Spleen (tissue), 11 donors: ENCODE data around the gene CNOT10. TPM values are rescaled to one million over a fixed set of nuclear protein-coding genes. Genes with fewer than 3 reads are reported as not detected.
A peak's percentile ranks its signal among the peaks of the same experiment; 100 is the strongest.
"Not testable (repeated sequence)": the region's sequence is repeated elsewhere in the genome, so short reads cannot be mapped to it uniquely, and the experiment has no call there.

ENCODE experiments used
- DNase-seq: peaks from one replicate; pipeline ENCODE4 v3.0.0-alpha.2; 2020
- H3K27ac ChIP-seq, 8 donors: fragments of 200-600 bp; sonication (generic) in 7 of 8; 1 replicate in 4 of 8; 2 replicates in 4 of 8; pipeline versions ENCODE4 v1.5.0 to v1.8.0; 2016 to 2021; ENCODE audit warnings: inconsistent platforms in 4 of 8, mild to moderate bottlenecking in 4 of 8, moderate library complexity in 1 of 8
- H3K27me3 ChIP-seq, 7 donors: fragments of 200-600 bp; sonication (generic) in 6 of 7; replicated peaks in 1 of 7; 1 replicate in 4 of 7; 2 replicates in 3 of 7; pipeline versions ENCODE4 v1.5.0 to v1.8.0; 2016 to 2021; ENCODE audit warnings: inconsistent platforms in 3 of 7, mild to moderate bottlenecking in 1 of 7
- H3K36me3 ChIP-seq, 6 donors: fragments of 200-600 bp; sonication (generic) in 5 of 6; 1 replicate in 4 of 6; 2 replicates in 2 of 6; pipeline versions ENCODE4 v1.5.0 to v1.8.0; 2016 to 2021; ENCODE audit warnings: inconsistent platforms in 2 of 6
- H3K4me1 ChIP-seq, 6 donors: fragments of 200-600 bp; sonication (generic) in 5 of 6; 1 replicate in 3 of 6; 2 replicates in 3 of 6; pipeline versions ENCODE4 v1.5.0 to v1.8.0; 2016 to 2021; ENCODE audit warnings: inconsistent platforms in 3 of 6
- H3K4me3 ChIP-seq, 8 donors: fragments of 200-600 bp; sonication (generic) in 7 of 8; 1 replicate in 4 of 8; 2 replicates in 4 of 8; pipeline versions ENCODE4 v1.5.0 to v1.8.0; 2016 to 2021; ENCODE audit warnings: inconsistent platforms in 4 of 8, mild to moderate bottlenecking in 4 of 8, moderate library complexity in 2 of 8
- H3K9me3 ChIP-seq, 8 donors: fragments of 200-600 bp; sonication (generic) in 7 of 8; 1 replicate in 4 of 8; 2 replicates in 4 of 8; pipeline versions ENCODE4 v1.5.0 to v1.8.0; 2016 to 2021; ENCODE audit warnings: inconsistent platforms in 4 of 8
- CTCF ChIP-seq, 11 experiments: fragments of 200-600 bp in 7 of 11; fragments of 450-650 bp in 4 of 11; sonication (generic) in 4 of 11; IDR thresholded peaks in 8 of 11; conservative IDR thresholded peaks in 3 of 11; 1 replicate in 7 of 11; 2 replicates in 4 of 11; pipeline versions ENCODE4 v1.4.0 to v1.8.0; 2016 to 2021; ENCODE audit warnings: antibody characterized with exemption in 11 of 11, inconsistent platforms in 4 of 11, mild to moderate bottlenecking in 1 of 11
- POLR2A ChIP-seq, 3 donors: fragments of 450-650 bp; IDR thresholded peaks; one replicate each; pipeline ENCODE4 v1.5.1; 2017; ENCODE audit warnings: antibody characterized with exemption in 3 of 3, mild to moderate bottlenecking in 1 of 3
- POLR2AphosphoS5 ChIP-seq, 3 donors: sonication (generic); formaldehyde crosslinking; IDR thresholded peaks; one replicate each; pipeline ENCODE4 v1.5.1; 2017; ENCODE audit warnings: antibody characterized with exemption in 3 of 3
- WGBS, 5 donors: extraction: QIAGEN DNeasy Blood & Tissue Kit in 3 of 5; methylation state at CpG; one replicate each; pipeline versions ENCODE4 v1.1.5 to v1.1.7; 2013 to 2018; 5-methylcytosine and 5-hydroxymethylcytosine counted together
- intact Hi-C: fragments of 100-400 bp; cut with DNase I; formaldehyde crosslinking; loops from one replicate; pipeline ENCODE4 v1.15.0; 2023; ENCODE audit warnings: low total_unique reads
- polyA plus RNA-seq, 3 donors: library from polyadenylated mRNA; stranded (reverse); fragments of 200-250 nt; gene quantifications; one replicate each; pipeline ENCODE4 v1.2.1, GENCODE V29; 2013
- total RNA-seq, 7 donors: library from RNA; depleted of rRNA in 3 of 7; stranded (reverse); fragments of >200 nt in 3 of 7; fragmentation: NEBNext Ultra II Directional in 4 of 7; extraction: Animal tissue kit (Norgen Biotek cat#: 25700) in 4 of 7; gene quantifications; one replicate each; pipeline versions ENCODE4 v1.1.0 to v1.2.1, GENCODE V29; 2016 to 2021
- donor health status: healthy with polysubstance abuse.
- donor health status: DM: no; HTN: no; CAD: no; lungs with moderate emphysema.
- donor health status: DM: no; HTN: no; CAD: no.
- donor health status: Bipolar disorder and iron deficiency.
- donor health status: healthy.
- donor health status: DM: no; HTN: no; CAD: no.
- donor health status: DM: yes; HTN: yes; CAD: no.

CNOT10 gene
- total and polyA plus RNA-seq, 10 donors = 19.2 to 48.3 (median 34.2) TPM

GRCh38 chr3:32733631-32734229 lies 48.7 kb downstream of the CNOT10 start:
- DNase-seq = no peak
- intact Hi-C loops = no loop called here
- no peak overlapping the region for H3K4me3 ChIP-seq
- no peaks in the 10 kb centered on the region for H3K4me1 ChIP-seq
- no peak for TF ChIP-seq POLR2A (IDR thresholded peaks at IDR 0.05)
- TF ChIP-seq CTCF (IDR thresholded peaks at IDR 0.05 in 8 of 11, conservative IDR thresholded peaks at IDR 0.05 in 3 of 11) = peak in 8 of 11 experiments; percentile 21 to 65 (median 53)
- H3K27me3 ChIP-seq = no peaks in the 10 kb centered on the region
- H3K9me3 ChIP-seq = no peaks in the 10 kb centered on the region
- peaks cover 6 to 90% (median 39%) of the 10 kb centered on the region in 6 donors for H3K36me3 ChIP-seq
- H3K27ac ChIP-seq = no peak overlapping the region

- Histone ChIP-seq H3K4me1 (no peaks in the 10 kb centered on the region), H3K4me3 (no peak overlapping the region), H3K36me3 (peaks cover 7 to 92% (median 43%) of the 10 kb centered on the region in 6 donors), H3K9me3 (no peaks in the 10 kb centered on the region), H3K27ac (no peak overlapping the region), H3K27me3 (no peaks in the 10 kb centered on the region)
- TF ChIP-seq POLR2A (IDR thresholded peaks at IDR 0.05) (no peak), CTCF (IDR thresholded peaks at IDR 0.05 in 8 of 11, conservative IDR thresholded peaks at IDR 0.05 in 3 of 11) (no peak), POLR2AphosphoS5 (IDR thresholded peaks at IDR 0.05) (no peak)
- no peak for DNase-seq
- intact Hi-C loops = no loop called here
- WGBS, 5 donors = 96 to 99% (median 97%) methylated on average over 3 of the region's 3 CpGs
Observed at GRCh38 chr3:32734756-32735155, 49.8 kb downstream of the CNOT10 start.

- H3K4me3 ChIP-seq, H3K27me3 ChIP-seq, H3K27ac ChIP-seq, H3K9me3 ChIP-seq, intact Hi-C loops, H3K4me1 ChIP-seq, DNase-seq: not testable (repeated sequence)
- 90 to 98% (median 96%) methylated on average over 6 of the region's 6 CpGs for WGBS, 5 donors
- peaks cover 2 to 93% (median 38%) of the 10 kb centered on the region in 6 donors for H3K36me3 ChIP-seq
Observed at GRCh38 chr3:32743470-32743869, 58.5 kb downstream of the CNOT10 start.

DNA sequence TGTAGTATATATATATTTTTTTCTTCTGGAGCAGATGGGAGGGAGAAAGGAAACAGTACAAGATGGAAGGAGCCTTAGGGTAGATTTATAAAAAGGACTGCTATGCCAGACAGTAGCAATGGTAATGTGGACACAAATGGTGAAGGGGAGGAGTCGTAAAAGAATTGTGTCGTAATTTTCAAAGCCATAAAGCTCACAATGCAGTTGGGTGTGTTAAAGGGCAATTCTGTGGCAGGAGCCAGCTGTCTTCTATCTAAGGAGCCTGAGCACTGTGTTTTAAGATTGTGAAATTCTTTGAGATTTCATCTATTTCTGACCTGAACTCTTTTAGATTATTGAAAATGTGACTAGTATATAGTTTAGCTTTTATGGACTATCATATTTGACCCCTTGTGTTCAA lies 58.9 kb downstream of the CNOT10 start:
- Histone ChIP-seq H3K27me3 (no peaks in the 10 kb centered on the region), H3K4me1 (no peaks in the 10 kb centered on the region), H3K27ac (no peak overlapping the region), H3K4me3 (no peak overlapping the region), H3K36me3 (peaks cover 2 to 93% (median 35%) of the 10 kb centered on the region in 6 donors), H3K9me3 (no peaks in the 10 kb centered on the region)
- intact Hi-C loops = no loop called here
- DNase-seq = no peak
- 67 to 90% (median 78%) methylated on average over 2 of the region's 2 CpGs for whole genome bisulfite sequencing, 5 donors
- TF ChIP-seq POLR2AphosphoS5 (IDR thresholded peaks at IDR 0.05) = no peak
- no peak for TF ChIP-seq CTCF (IDR thresholded peaks at IDR 0.05 in 8 of 11, conservative IDR thresholded peaks at IDR 0.05 in 3 of 11)
- TF ChIP-seq POLR2A (IDR thresholded peaks at IDR 0.05) = no peak

DNA sequence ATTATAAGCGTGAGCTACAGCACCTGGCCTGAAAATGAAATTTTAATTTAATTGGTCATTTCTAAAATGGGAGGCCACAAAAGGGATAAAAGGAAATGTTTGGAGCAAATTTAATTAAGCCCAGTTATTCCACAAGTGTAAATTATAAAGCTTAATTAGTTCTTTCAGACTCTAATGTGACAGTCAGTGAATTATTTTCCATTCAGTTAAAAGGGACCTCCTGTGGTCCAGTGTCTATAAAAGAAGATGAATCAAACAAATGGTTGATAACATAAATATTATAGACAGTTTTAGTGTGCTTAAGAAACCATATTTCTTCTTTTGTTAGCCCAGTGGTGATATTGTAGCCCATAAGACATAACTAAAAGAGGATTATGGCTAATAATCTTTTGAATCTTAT lies 66.4 kb downstream of the CNOT10 start:
- H3K27me3 ChIP-seq = no peaks in the 10 kb centered on the region
- WGBS, 5 donors = 93 to 100% (median 97%) methylated on average over 1 of the region's 1 CpG
- H3K27ac ChIP-seq = no peak overlapping the region
- no peak overlapping the region for H3K4me3 ChIP-seq
- intact Hi-C loops = no loop called here
- TF ChIP-seq POLR2A (IDR thresholded peaks at IDR 0.05) (no peak), POLR2AphosphoS5 (IDR thresholded peaks at IDR 0.05) (no peak), CTCF (IDR thresholded peaks at IDR 0.05 in 8 of 11, conservative IDR thresholded peaks at IDR 0.05 in 3 of 11) (no peak)
- H3K9me3 ChIP-seq = no peaks in the 10 kb centered on the region
- H3K36me3 ChIP-seq = peaks cover 0 to 73% (median 12%) of the 10 kb centered on the region in 6 donors
- no peaks in the 10 kb centered on the region for H3K4me1 ChIP-seq
- DNase-seq = no peak
